Caco-2 (cell line): ENCODE results near the gene TFB1M. TPM values are rescaled to one million over a fixed set of nuclear protein-coding genes. Genes with fewer than 3 reads are reported as not detected.

Experiments used
- BruUV-seq: library from RNA; stranded (reverse); fragments of 400-500 nt; replicated peaks from 2 replicates; lab custom pipeline; 2021; lab: Mats Ljungman, UMichigan
- CTCF ChIA-PET: fragments of 300-600 bp; sonication (Branson Sonifier 250); formaldehyde crosslinking; loops from one replicate; lab custom pipeline; 2022; ENCODE audit warnings: antibody characterized with exemption; lab: Charles Lee
- POLR2A ChIA-PET: fragments of 300-600 bp; sonication (Branson Sonifier 250); formaldehyde crosslinking; loops from one replicate; lab custom pipeline; 2022; ENCODE audit warnings: antibody characterized with exemption; lab: Charles Lee
- DNase-seq, 2 experiments: peaks; one replicate each; pipeline versions ENCODE4 v3.0.0 to v3.0.0-alpha.2; 2020 to 2022
- H3K27me3 ChIP-seq: replicated peaks from 2 replicates; pipeline ENCODE4 v1.6.0; 2011; ENCODE audit warnings: low read length; ENCODE audit not compliant: control insufficient read depth, insufficient read depth
- H3K36me3 ChIP-seq: 2 replicates; pipeline ENCODE4 v1.5.1; 2011; ENCODE audit warnings: low read length; ENCODE audit not compliant: control insufficient read depth, insufficient read depth
- H3K4me1 ChIP-seq: fragments of 250-450 bp; sonication (Bioruptor Pico); 2 replicates; pipeline ENCODE4 v1.5.1; 2020; ENCODE audit warnings: mild to moderate bottlenecking
- H3K4me3 ChIP-seq: 2 replicates; pipeline ENCODE4 v1.5.1; 2011; ENCODE audit warnings: low read depth, mild to moderate bottlenecking, control low read depth, low read length
- H3K9me3 ChIP-seq: fragments of 250-450 bp; sonication (Bioruptor Pico); 2 replicates; pipeline ENCODE4 v1.5.1; 2020; ENCODE audit warnings: mild to moderate bottlenecking, moderate library complexity
- H3K27ac Mint-ChIP-seq: one replicate; pipeline ENCODE4 v1.8.0; 2022; ENCODE audit warnings: mixed read lengths; ENCODE audit not compliant: unreplicated experiment
- H3K27me3 Mint-ChIP-seq: one replicate; pipeline ENCODE4 v1.8.0; 2022; ENCODE audit warnings: mixed read lengths; ENCODE audit not compliant: insufficient read depth, unreplicated experiment
- H3K36me3 Mint-ChIP-seq: one replicate; pipeline ENCODE4 v1.8.0; 2022; ENCODE audit warnings: mild to moderate bottlenecking, mixed read lengths; ENCODE audit not compliant: insufficient read depth, unreplicated experiment
- H3K4me1 Mint-ChIP-seq: one replicate; pipeline ENCODE4 v1.8.0; 2022; ENCODE audit warnings: low read depth, mixed read lengths; ENCODE audit not compliant: unreplicated experiment
- H3K4me3 Mint-ChIP-seq: one replicate; pipeline ENCODE4 v1.8.0; 2022; ENCODE audit warnings: mild to moderate bottlenecking, moderate library complexity, mixed read lengths; ENCODE audit not compliant: unreplicated experiment
- H3K9me3 Mint-ChIP-seq: one replicate; pipeline ENCODE4 v1.8.0; 2022; ENCODE audit warnings: mixed read lengths; ENCODE audit not compliant: unreplicated experiment
- CTCF ChIP-seq, 2 experiments: fragments of 200-600 bp in 1 of 2; IDR thresholded peaks; 1 replicate in 1 of 2; 2 replicates in 1 of 2; pipeline versions ENCODE4 v1.5.1 to v1.8.0; 2011 to 2022; ENCODE audit warnings: antibody characterized with exemption in 1 of 2, control low read depth in 1 of 2, inconsistent platforms in 1 of 2, low read depth in 1 of 2, low read length in 1 of 2, mild to moderate bottlenecking in 1 of 2, moderate library complexity in 1 of 2; ENCODE audit not compliant: insufficient read depth in 1 of 2, severe bottlenecking in 1 of 2, unreplicated experiment in 1 of 2
- intact Hi-C: fragments of 100-400 bp; cut with micrococcal nuclease; formaldehyde crosslinking; loops from one replicate; pipeline ENCODE4 v1.10.0; 2022; ENCODE audit not compliant: unreplicated experiment
- total RNA-seq: library from RNA; stranded (reverse); gene quantifications from 2 replicates; pipeline ENCODE4 v1.2.3, GENCODE V29; 2022

TFB1M gene
- total RNA-seq, 1 experiment from 2014 or later = 35.7 TPM

- CTCF ChIA-PET = no interaction called here
Measured at GRCh38 chr6:155212616-155213380, 101.5 kb downstream of the TFB1M start.

DNA sequence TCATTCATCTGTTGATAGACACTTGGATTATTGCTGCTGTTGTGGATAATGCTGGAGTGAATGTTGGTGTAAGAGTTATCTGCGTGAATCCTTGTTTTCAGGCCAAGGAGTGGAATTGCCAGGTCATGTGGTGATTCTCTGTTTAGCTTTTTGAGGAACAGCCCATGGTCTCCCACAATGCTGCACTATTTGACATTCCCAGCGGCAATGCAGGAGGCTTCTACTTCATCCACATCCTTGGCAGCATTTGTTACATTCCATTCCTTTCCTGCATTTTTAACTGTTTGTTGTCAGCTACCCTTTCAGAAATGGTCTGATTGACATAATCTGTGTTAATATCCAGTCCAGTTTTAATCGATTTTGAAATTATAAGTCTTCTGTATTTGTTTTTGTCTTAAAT lies 102.2 kb downstream of the TFB1M start:
- Histone ChIP-seq H3K4me1 (no peaks in the 10 kb centered on the region), H3K27me3 (no peaks in the 10 kb centered on the region), H3K36me3 (no peaks in the 10 kb centered on the region), H3K9me3 (no peaks in the 10 kb centered on the region), H3K4me3 (no peak overlapping the region)
- Mint-ChIP-seq H3K9me3 (no peaks in the 10 kb centered on the region), H3K27ac (no peak overlapping the region), H3K27me3 (no peaks in the 10 kb centered on the region), H3K36me3 (no peaks in the 10 kb centered on the region), H3K4me1 (peaks cover 6% of the 10 kb centered on the region), H3K4me3 (no peak overlapping the region)
- ChIA-PET CTCF (no interaction called here), POLR2A (no interaction called here)
- intact Hi-C loops = no loop called here
- no peak for DNase-seq
- no peak for TF ChIP-seq CTCF (IDR thresholded peaks at IDR 0.05; ENCODE audit: insufficient read depth in 1 of 2, low read depth in 1 of 2, low read length in 1 of 2, severe bottlenecking in 1 of 2, unreplicated experiment in 1 of 2)
- BruUV-seq = no TSS peak

More at GRCh38 chr6:155212616-155213380, 101.5 kb downstream of the TFB1M start:
- Histone ChIP-seq H3K27me3 (no peaks in the 10 kb centered on the region), H3K36me3 (no peaks in the 10 kb centered on the region), H3K4me3 (no peak overlapping the region), H3K4me1 (no peaks in the 10 kb centered on the region), H3K9me3 (no peaks in the 10 kb centered on the region)
- no peak overlapping the region for H3K4me3 Mint-ChIP-seq
- no peak for TF ChIP-seq CTCF (IDR thresholded peaks at IDR 0.05; ENCODE audit: insufficient read depth in 1 of 2, low read depth in 1 of 2, low read length in 1 of 2, severe bottlenecking in 1 of 2, unreplicated experiment in 1 of 2)
- BruUV-seq = no TSS peak
- no peak for DNase-seq
- no peaks in the 10 kb centered on the region for H3K27me3 Mint-ChIP-seq
- POLR2A ChIA-PET = no interaction called here
- no peaks in the 10 kb centered on the region for H3K36me3 Mint-ChIP-seq
- intact Hi-C loops = no loop called here
- peaks cover 6% of the 10 kb centered on the region for H3K4me1 Mint-ChIP-seq
- no peak overlapping the region for H3K27ac Mint-ChIP-seq
- no peaks in the 10 kb centered on the region for H3K9me3 Mint-ChIP-seq

DNA sequence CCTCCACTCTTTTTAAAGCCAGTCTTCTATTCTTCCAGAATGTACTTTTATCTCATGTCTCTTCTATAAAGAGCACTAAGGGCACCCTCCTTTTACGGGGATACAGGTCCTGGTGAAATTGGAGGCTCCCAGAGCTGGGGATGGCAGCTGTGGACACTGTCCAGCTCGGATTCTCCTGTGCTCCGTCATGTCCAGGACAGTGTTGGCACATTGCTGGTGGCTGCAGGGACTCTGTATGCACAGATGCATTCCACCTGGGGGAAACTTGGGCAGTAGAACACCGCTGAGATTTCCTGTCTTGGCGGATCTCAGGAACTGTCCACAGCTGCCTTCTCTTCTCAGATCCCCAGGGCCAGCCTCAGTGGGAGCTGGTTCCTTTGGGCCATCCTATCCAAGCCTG lies 107.1 kb downstream of the TFB1M start:
- Mint-ChIP-seq H3K27ac (no peak overlapping the region), H3K9me3 (no peaks in the 10 kb centered on the region), H3K4me1 (no peaks in the 10 kb centered on the region), H3K27me3 (no peaks in the 10 kb centered on the region), H3K4me3 (no peak overlapping the region), H3K36me3 (no peaks in the 10 kb centered on the region)
- Histone ChIP-seq H3K9me3 (no peaks in the 10 kb centered on the region), H3K36me3 (no peaks in the 10 kb centered on the region), H3K4me3 (no peak overlapping the region), H3K4me1 (peaks cover 2% of the 10 kb centered on the region; the same call in 1 of the 2 replicates), H3K27me3 (no peaks in the 10 kb centered on the region)
- no peak for TF ChIP-seq CTCF (IDR thresholded peaks at IDR 0.05; ENCODE audit: insufficient read depth in 1 of 2, low read depth in 1 of 2, low read length in 1 of 2, severe bottlenecking in 1 of 2, unreplicated experiment in 1 of 2)
- DNase-seq = no peak
- ChIA-PET CTCF (no interaction called here), POLR2A (interaction anchor here (0.6 kb wide), 1 partner anchor 87 kb away, joined by 3 read pairs; no protein-coding TSS in a partner anchor)
- intact Hi-C loops = no loop called here
- no TSS peak for BruUV-seq

Other genes with a start within 250 kb of the TFB1M start
- not detected in 2 replicates for gene CLDN20, start 50.5 kb downstream of the TFB1M start, total RNA-seq
- gene NOX3, start 141.4 kb upstream of the TFB1M start, total RNA-seq = not detected in 2 replicates